Measurements from ENCODE around the gene ZNF408.

DNA sequence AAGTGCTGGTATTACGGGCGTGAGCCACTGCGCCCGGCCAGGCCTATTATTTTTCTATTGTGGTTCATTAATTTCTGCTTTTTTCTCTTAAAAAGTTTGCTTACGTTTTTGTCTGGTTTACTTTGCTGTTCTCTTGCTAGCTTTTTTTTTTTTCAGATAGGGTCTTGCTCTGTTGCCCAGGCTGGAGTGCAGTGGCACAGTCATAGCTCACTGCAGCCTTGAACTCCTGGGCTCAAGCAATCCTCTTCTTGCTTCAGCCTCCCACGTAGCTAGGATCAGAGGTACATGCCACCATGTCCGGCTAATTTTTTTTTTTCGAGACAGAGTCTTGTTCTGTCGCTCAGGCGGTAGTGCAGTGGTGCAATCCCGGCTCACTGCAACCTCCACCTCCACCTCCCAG lies 36.9 kb downstream of the ZNF408 start:
- TF ChIP-seq EZH2phosphoT487 (IDR thresholded peaks at IDR 0.05; ENCODE audit: borderline replicate concordance) (no peak), CEBPB (IDR thresholded peaks at IDR 0.05; ENCODE audit: low read depth) (no peak), POLR2AphosphoS5 (IDR thresholded peaks at IDR 0.05; ENCODE audit: low read depth, low read length) (no peak), ZNF274 (IDR thresholded peaks at IDR 0.05; ENCODE audit: low read depth, low read length) (no peak), YY1 (IDR thresholded peaks at IDR 0.05; ENCODE audit: extremely low read depth, insufficient replicate concordance, low read depth, low read length) (no peak), TCF7L2 (IDR thresholded peaks at IDR 0.05; ENCODE audit: borderline replicate concordance, extremely low read depth, insufficient read depth, insufficient read length) (no peak), EZH2 (IDR thresholded peaks at IDR 0.05) (no peak)
- TF ChIP-seq, protein P1, sequence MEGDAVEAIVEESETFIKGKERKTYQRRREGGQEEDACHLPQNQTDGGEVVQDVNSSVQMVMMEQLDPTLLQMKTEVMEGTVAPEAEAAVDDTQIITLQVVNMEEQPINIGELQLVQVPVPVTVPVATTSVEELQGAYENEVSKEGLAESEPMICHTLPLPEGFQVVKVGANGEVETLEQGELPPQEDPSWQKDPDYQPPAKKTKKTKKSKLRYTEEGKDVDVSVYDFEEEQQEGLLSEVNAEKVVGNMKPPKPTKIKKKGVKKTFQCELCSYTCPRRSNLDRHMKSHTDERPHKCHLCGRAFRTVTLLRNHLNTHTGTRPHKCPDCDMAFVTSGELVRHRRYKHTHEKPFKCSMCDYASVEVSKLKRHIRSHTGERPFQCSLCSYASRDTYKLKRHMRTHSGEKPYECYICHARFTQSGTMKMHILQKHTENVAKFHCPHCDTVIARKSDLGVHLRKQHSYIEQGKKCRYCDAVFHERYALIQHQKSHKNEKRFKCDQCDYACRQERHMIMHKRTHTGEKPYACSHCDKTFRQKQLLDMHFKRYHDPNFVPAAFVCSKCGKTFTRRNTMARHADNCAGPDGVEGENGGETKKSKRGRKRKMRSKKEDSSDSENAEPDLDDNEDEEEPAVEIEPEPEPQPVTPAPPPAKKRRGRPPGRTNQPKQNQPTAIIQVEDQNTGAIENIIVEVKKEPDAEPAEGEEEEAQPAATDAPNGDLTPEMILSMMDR (IDR thresholded peaks at IDR 0.05 in 2 of 3, conservative IDR thresholded peaks at IDR 0.05 in 1 of 3; ENCODE audit: borderline replicate concordance in 1 of 3, insufficient read depth in 1 of 3, low read depth in 2 of 3, low read length in 2 of 3): no peak
- TF ChIP-seq, protein P2, sequence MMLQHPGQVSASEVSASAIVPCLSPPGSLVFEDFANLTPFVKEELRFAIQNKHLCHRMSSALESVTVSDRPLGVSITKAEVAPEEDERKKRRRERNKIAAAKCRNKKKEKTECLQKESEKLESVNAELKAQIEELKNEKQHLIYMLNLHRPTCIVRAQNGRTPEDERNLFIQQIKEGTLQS (IDR thresholded peaks at IDR 0.05): no peak
- TF ChIP-seq, protein P3, sequence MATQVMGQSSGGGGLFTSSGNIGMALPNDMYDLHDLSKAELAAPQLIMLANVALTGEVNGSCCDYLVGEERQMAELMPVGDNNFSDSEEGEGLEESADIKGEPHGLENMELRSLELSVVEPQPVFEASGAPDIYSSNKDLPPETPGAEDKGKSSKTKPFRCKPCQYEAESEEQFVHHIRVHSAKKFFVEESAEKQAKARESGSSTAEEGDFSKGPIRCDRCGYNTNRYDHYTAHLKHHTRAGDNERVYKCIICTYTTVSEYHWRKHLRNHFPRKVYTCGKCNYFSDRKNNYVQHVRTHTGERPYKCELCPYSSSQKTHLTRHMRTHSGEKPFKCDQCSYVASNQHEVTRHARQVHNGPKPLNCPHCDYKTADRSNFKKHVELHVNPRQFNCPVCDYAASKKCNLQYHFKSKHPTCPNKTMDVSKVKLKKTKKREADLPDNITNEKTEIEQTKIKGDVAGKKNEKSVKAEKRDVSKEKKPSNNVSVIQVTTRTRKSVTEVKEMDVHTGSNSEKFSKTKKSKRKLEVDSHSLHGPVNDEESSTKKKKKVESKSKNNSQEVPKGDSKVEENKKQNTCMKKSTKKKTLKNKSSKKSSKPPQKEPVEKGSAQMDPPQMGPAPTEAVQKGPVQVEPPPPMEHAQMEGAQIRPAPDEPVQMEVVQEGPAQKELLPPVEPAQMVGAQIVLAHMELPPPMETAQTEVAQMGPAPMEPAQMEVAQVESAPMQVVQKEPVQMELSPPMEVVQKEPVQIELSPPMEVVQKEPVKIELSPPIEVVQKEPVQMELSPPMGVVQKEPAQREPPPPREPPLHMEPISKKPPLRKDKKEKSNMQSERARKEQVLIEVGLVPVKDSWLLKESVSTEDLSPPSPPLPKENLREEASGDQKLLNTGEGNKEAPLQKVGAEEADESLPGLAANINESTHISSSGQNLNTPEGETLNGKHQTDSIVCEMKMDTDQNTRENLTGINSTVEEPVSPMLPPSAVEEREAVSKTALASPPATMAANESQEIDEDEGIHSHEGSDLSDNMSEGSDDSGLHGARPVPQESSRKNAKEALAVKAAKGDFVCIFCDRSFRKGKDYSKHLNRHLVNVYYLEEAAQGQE (IDR thresholded peaks at IDR 0.05; ENCODE audit: low read depth): no peak

Data from HCT116 (cell line).